ENCODE results near the gene CYP27C1. TPM values are rescaled to one million over a fixed set of nuclear protein-coding genes. Genes with fewer than 3 reads are reported as not detected.

Gene CYP27C1
- total RNA-seq, 2 donors from 2014 or later: 0.52 TPM; not detected in 1

DNA sequence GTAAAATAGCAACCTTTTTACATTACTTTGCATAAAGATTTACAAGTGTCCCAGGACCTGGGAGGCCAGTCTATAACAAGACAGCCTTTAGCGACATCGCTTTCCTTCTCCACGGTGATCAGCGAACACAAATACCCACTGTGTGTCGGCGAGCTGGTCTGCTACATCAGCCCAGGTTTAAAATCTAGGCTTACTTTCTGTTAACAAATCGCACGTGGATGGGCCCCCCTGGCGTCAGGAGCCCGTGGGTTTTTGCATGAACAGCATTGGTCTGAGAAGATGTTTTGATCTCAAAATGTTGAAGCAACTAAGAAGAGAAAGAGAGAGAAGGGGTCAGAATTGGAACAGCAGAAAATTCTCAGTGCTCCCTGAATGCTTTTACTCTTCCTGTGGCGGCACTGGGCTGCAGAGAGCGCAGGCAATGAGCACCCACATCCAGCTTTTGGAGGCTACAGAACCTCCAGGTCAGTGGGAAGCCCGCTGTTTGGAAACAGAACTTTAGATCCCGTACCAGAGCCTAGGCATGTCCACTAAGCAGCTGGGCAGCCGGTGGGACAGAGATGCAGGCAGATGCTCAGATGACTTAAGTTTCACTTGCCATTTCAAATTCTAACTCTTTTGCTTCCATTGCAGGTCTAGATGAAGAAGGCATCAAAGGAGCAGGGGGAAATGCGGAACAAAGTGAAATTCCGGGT, 32.9 kb downstream of the CYP27C1 start:
- ATAC-seq (no peak), DNase-seq (no peak)
- H3K4me1 ChIP-seq: no peaks in the 10 kb centered on the region
- intact Hi-C loops (cut with DNase I): no loop called here
- H3K4me3 ChIP-seq: no peak overlapping the region
- TF ChIP-seq POLR2A (IDR thresholded peaks at IDR 0.05): no peak
- TF ChIP-seq, protein P1, sequence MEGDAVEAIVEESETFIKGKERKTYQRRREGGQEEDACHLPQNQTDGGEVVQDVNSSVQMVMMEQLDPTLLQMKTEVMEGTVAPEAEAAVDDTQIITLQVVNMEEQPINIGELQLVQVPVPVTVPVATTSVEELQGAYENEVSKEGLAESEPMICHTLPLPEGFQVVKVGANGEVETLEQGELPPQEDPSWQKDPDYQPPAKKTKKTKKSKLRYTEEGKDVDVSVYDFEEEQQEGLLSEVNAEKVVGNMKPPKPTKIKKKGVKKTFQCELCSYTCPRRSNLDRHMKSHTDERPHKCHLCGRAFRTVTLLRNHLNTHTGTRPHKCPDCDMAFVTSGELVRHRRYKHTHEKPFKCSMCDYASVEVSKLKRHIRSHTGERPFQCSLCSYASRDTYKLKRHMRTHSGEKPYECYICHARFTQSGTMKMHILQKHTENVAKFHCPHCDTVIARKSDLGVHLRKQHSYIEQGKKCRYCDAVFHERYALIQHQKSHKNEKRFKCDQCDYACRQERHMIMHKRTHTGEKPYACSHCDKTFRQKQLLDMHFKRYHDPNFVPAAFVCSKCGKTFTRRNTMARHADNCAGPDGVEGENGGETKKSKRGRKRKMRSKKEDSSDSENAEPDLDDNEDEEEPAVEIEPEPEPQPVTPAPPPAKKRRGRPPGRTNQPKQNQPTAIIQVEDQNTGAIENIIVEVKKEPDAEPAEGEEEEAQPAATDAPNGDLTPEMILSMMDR (IDR thresholded peaks at IDR 0.05): no peak
- 67 to 69% methylated on average over 17 of the region's 17 CpGs for WGBS, 2 donors
- H3K27ac ChIP-seq: no peak overlapping the region
- no peaks in the 10 kb centered on the region for H3K27me3 ChIP-seq
- no peaks in the 10 kb centered on the region for H3K36me3 ChIP-seq (replicated peaks in 1 of 2; ENCODE audit: insufficient read depth in 1 of 2, low read depth in 2 of 2)
- no peaks in the 10 kb centered on the region for H3K9me3 ChIP-seq

DNA sequence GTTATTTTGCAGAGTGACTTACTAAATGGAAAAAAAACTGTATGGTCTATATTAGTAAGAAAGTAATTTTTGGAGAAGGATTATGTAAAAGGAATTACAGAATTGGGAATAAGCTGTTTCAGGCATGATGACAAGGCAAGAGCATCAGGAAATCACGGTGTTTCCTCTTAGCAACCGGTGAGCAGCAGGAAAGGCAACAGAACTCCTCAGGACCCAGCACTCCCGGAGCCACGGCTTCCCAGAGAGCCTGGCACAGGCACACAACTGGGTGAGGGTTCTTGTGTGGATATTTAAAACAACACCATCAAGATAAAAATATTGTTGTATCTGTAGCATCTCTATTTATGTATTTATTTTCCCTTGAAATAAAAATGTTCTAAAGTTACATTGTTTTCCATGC, 34.4 kb downstream of the CYP27C1 start:
- no peaks in the 10 kb centered on the region for H3K27me3 ChIP-seq
- DNase-seq (no peak), ATAC-seq (no peak)
- no peaks in the 10 kb centered on the region for H3K4me1 ChIP-seq
- no peak overlapping the region for H3K27ac ChIP-seq
- no peaks in the 10 kb centered on the region for H3K36me3 ChIP-seq (replicated peaks in 1 of 2; ENCODE audit: insufficient read depth in 1 of 2, low read depth in 2 of 2)
- no peak overlapping the region for H3K4me3 ChIP-seq
- H3K9me3 ChIP-seq: no peaks in the 10 kb centered on the region
- WGBS, 2 donors: 53 to 66% methylated on average over 4 of the region's 4 CpGs
- TF ChIP-seq POLR2A (IDR thresholded peaks at IDR 0.05): no peak
- TF ChIP-seq, protein P1 (IDR thresholded peaks at IDR 0.05): no peak
- intact Hi-C loops (cut with DNase I): no loop called here

DNA sequence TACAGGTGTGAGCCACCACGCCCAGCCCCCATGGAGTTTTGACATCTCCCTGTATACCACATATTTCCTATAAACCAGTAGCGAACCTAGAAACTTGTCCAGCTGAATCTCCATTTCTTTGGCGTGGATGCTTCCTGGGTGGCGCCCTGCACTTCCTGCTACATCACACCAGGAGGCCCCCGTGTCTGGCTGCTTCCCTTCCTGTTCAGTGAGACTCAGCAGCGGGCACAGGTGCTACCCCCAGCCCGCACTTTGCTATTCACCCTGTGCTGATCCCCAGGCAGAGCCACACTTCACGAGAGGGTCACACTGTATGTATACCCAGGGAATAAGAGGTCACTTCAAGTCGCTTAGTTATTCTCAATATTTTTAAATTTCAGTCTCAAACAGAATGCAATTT, 35.0 kb downstream of the CYP27C1 start:
- no peaks in the 10 kb centered on the region for H3K36me3 ChIP-seq (replicated peaks in 1 of 2; ENCODE audit: insufficient read depth in 1 of 2, low read depth in 2 of 2)
- no peak for TF ChIP-seq POLR2A (IDR thresholded peaks at IDR 0.05)
- TF ChIP-seq, protein P1 (IDR thresholded peaks at IDR 0.05): no peak
- intact Hi-C loops (cut with DNase I): no loop called here
- no peaks in the 10 kb centered on the region for H3K4me1 ChIP-seq
- H3K27me3 ChIP-seq: no peaks in the 10 kb centered on the region
- no peak overlapping the region for H3K27ac ChIP-seq
- 67 to 82% methylated on average over 9 of the region's 9 CpGs for WGBS, 2 donors
- DNase-seq (no peak), ATAC-seq (no peak)
- H3K4me3 ChIP-seq: no peak overlapping the region
- H3K9me3 ChIP-seq: no peaks in the 10 kb centered on the region

DNA sequence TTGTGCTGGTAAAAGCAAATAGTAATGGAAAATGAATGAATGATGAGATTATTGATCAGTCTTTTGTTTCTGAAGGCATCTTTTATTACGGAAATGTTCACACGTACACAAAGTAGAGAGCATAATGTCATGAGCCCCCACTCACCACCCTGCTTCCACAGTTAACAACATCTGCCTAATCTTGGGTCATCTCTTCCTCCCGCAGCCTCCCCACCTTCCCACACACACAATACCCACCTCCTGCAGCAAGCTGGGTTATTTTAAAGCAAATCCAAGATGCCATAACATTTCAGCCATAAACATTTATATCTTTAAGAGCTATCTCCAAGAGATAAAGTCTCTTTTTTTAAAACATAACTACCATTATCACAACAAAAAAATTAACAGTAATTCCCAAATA, 36.3 kb downstream of the CYP27C1 start:
- Histone ChIP-seq H3K36me3 (replicated peaks in 1 of 2; ENCODE audit: insufficient read depth in 1 of 2, low read depth in 2 of 2) (no peaks in the 10 kb centered on the region), H3K4me3 (no peak overlapping the region), H3K27ac (no peak overlapping the region), H3K4me1 (no peaks in the 10 kb centered on the region), H3K27me3 (no peaks in the 10 kb centered on the region), H3K9me3 (no peaks in the 10 kb centered on the region)
- intact Hi-C loops (cut with DNase I): no loop called here
- TF ChIP-seq POLR2A (IDR thresholded peaks at IDR 0.05): no peak
- ATAC-seq (no peak), DNase-seq (no peak)
- WGBS, 2 donors: 48 to 54% methylated on average over 3 of the region's 3 CpGs

DNA sequence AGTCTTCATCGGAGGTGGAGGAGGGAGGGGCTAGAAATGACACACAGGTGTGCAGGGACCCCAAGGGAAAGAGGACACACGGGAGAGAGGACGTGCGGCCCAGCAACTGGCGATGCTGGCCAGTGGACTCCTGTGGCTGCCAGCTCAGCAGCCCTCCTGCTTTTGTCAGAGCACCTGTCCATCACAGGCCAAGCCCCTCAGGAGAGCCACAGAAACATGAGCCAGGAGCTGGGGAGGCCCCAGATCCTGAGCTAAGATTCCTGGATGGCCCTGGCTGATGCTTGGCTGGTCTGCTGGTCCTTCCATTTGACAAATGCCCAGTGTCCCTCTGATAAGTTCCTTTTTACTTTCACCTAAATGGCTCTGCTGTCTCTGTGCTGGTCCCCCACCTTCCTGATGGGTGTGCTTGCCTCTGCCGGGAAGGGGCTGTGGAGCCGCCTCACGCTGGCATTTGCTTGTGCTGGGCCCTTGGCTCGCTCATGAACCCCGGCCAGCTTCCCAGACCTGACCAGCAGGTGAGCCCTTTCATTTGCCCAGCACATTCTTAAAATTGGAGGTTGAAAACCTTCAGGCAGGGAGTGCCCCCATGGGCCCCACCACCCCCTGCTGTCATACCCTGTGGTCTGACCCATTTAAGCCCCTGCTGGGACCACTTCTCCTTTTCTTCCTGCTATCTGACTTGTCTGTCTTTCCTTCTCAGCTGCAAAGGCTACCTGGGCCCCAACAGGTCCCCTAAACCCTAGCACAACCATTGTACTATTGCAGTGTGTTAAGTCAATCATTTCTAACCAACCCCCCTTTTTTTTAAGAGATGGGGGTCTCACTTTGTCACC, 37.3 kb downstream of the CYP27C1 start:
- Histone ChIP-seq H3K9me3 (no peaks in the 10 kb centered on the region), H3K36me3 (replicated peaks in 1 of 2; ENCODE audit: insufficient read depth in 1 of 2, low read depth in 2 of 2) (no peaks in the 10 kb centered on the region), H3K4me3 (no peak overlapping the region), H3K27me3 (no peaks in the 10 kb centered on the region), H3K27ac (no peak overlapping the region), H3K4me1 (no peaks in the 10 kb centered on the region)
- intact Hi-C loops (cut with DNase I): no loop called here
- 68 to 89% methylated on average over 7 to 10 of the region's 10 CpGs for WGBS, 2 donors
- no peak for ATAC-seq
- TF ChIP-seq, protein P1 (IDR thresholded peaks at IDR 0.05): no peak
- TF ChIP-seq POLR2A (IDR thresholded peaks at IDR 0.05): no peak
- DNase-seq: no peak
